HepG2 (cell line): ENCODE measurements around the gene USE1. TPM values are rescaled to one million over a fixed set of nuclear protein-coding genes. Genes with fewer than 3 reads are reported as not detected.
A peak's percentile ranks its signal among the peaks of the same experiment; 100 is the strongest.

Experiments used
- AHR ChIP-seq: IDR thresholded peaks from 2 replicates; pipeline ENCODE4 v1.6.1; 2018; ENCODE audit warnings: missing genetic modification reagents, missing compliant biosample characterization
- DNMT1 ChIP-seq: sonication (generic); formaldehyde crosslinking; IDR thresholded peaks from 2 replicates; pipeline ENCODE4 v1.5.1; 2020; ENCODE audit warnings: mild to moderate bottlenecking, missing genetic modification reagents
- DPF2 ChIP-seq: sonication (generic); formaldehyde crosslinking; IDR thresholded peaks from 2 replicates; pipeline ENCODE4 v1.4.0; 2020; ENCODE audit warnings: mild to moderate bottlenecking, low read depth, missing genetic modification reagents, borderline replicate concordance
- EEA1 ChIP-seq: sonication (generic); formaldehyde crosslinking; IDR thresholded peaks from 2 replicates; pipeline ENCODE4 v1.5.1; 2020; ENCODE audit warnings: mild to moderate bottlenecking, missing genetic modification reagents, borderline replicate concordance
- FOXC1 ChIP-seq: sonication (generic); formaldehyde crosslinking; IDR thresholded peaks from 2 replicates; pipeline ENCODE4 v1.8.0; 2022; ENCODE audit warnings: mild to moderate bottlenecking, missing genetic modification reagents, borderline replicate concordance
- RFX5 ChIP-seq: IDR thresholded peaks from 2 replicates; pipeline ENCODE4 v1.6.1; 2011; ENCODE audit warnings: low read depth, low read length, improper control_type of control experiment
- SMAD1 ChIP-seq: sonication (generic); formaldehyde crosslinking; IDR thresholded peaks from 2 replicates; pipeline ENCODE4 v1.4.0; 2020; ENCODE audit warnings: missing genetic modification reagents, low read depth, mild to moderate bottlenecking, borderline replicate concordance
- TOE1 ChIP-seq: sonication (generic); formaldehyde crosslinking; IDR thresholded peaks from 2 replicates; pipeline ENCODE4 v1.4.0; 2020; ENCODE audit warnings: mild to moderate bottlenecking, missing genetic modification reagents
- ZBTB1 ChIP-seq: sonication (generic); formaldehyde crosslinking; IDR thresholded peaks from 2 replicates; pipeline ENCODE4 v1.4.0; 2020; ENCODE audit warnings: missing genetic modification reagents, borderline replicate concordance
- ZBTB42 ChIP-seq: sonication (generic); formaldehyde crosslinking; IDR thresholded peaks from 2 replicates; pipeline ENCODE4 v1.5.0; 2020; ENCODE audit warnings: mild to moderate bottlenecking, missing genetic modification reagents
- ZBTB49 ChIP-seq: sonication (generic); formaldehyde crosslinking; IDR thresholded peaks from 2 replicates; pipeline ENCODE4 v1.4.0; 2020; ENCODE audit warnings: missing genetic modification reagents, borderline replicate concordance
- ZBTB7B ChIP-seq: sonication (generic); formaldehyde crosslinking; IDR thresholded peaks from 2 replicates; pipeline ENCODE4 v1.4.0; 2020; ENCODE audit warnings: missing genetic modification reagents
- ZFY ChIP-seq: sonication (generic); formaldehyde crosslinking; IDR thresholded peaks from 2 replicates; pipeline ENCODE4 v1.4.0; 2020; ENCODE audit warnings: missing genetic modification reagents
- ZNF281 ChIP-seq: sonication (generic); formaldehyde crosslinking; IDR thresholded peaks from 2 replicates; pipeline ENCODE4 v1.4.0; 2020; ENCODE audit warnings: missing genetic modification reagents, borderline replicate concordance
- ZNF292 ChIP-seq: sonication (generic); formaldehyde crosslinking; IDR thresholded peaks from 2 replicates; pipeline ENCODE4 v1.8.1; 2022; ENCODE audit warnings: mild to moderate bottlenecking, low read depth, missing genetic modification reagents, borderline replicate concordance
- ZNF33A ChIP-seq: sonication (generic); formaldehyde crosslinking; IDR thresholded peaks from 2 replicates; pipeline ENCODE4 v1.5.1; 2020; ENCODE audit warnings: missing genetic modification reagents, mild to moderate bottlenecking, moderate library complexity, borderline replicate concordance
- ZNF557 ChIP-seq: sonication (generic); formaldehyde crosslinking; IDR thresholded peaks from 2 replicates; pipeline ENCODE4 v1.4.0; 2020; ENCODE audit warnings: missing genetic modification reagents
- ZSCAN21 ChIP-seq: sonication (generic); formaldehyde crosslinking; IDR thresholded peaks from 2 replicates; pipeline ENCODE4 v1.8.0; 2022; ENCODE audit warnings: mild to moderate bottlenecking, missing genetic modification reagents, moderate library complexity, borderline replicate concordance
- ZSCAN22 ChIP-seq: sonication (generic); formaldehyde crosslinking; IDR thresholded peaks from 2 replicates; pipeline ENCODE4 v1.4.0; 2020; ENCODE audit warnings: mild to moderate bottlenecking, missing genetic modification reagents
- polyA plus RNA-seq, 8 experiments: library from polyadenylated mRNA; depleted of rRNA in 3 of 8; stranded (reverse) in 7 of 8; unstranded in 1 of 8; fragments of >200 nt; fragmentation: Illumina TruSeq in 4 of 8; extraction: Trizol in 4 of 8; gene quantifications; 2 replicates each; pipeline versions ENCODE4 v1.2.1 to v1.2.3, GENCODE V29; 2011 to 2016; ENCODE audit warnings: low read depth in 4 of 8, missing spikeins in 1 of 8, mixed read lengths in 1 of 8; ENCODE audit not compliant: insufficient read depth in 1 of 8
- total RNA-seq, 5 experiments: library from RNA; depleted of rRNA; stranded (reverse); fragments of >200 nt; fragmentation: Illumina TruSeq; extraction: Trizol; gene quantifications; 2 replicates each; pipeline ENCODE4 v1.2.3, GENCODE V29; 2016; ENCODE audit warnings: low read depth in 1 of 5

The USE1 gene
- total and polyA plus RNA-seq, 2 of the 13 experiments (the other 11 are each of a cell fraction or from before 2014, with no cell fraction given), result 9.9 to 17.6 TPM

- TF ChIP-seq ZNF281 (no peak), ZBTB7B (CRISPR knock-in tag) (peak; percentile 17; the same call in 1 of the 2 replicates), FOXC1 (CRISPR knock-in tag) (no peak), RFX5 (no peak), ZSCAN22 (CRISPR knock-in tag) (no peak), SMAD1 (no peak), DNMT1 (CRISPR knock-in tag) (no peak; the same call in 1 of the 2 replicates), TOE1 (CRISPR knock-in tag) (no peak), ZBTB42 (CRISPR knock-in tag) (no peak), EEA1 (no peak), ZFY (no peak; the same call in 1 of the 2 replicates), ZBTB49 (no peak), AHR (CRISPR knock-in tag) (no peak), ZBTB1 (CRISPR knock-in tag) (no peak), ZNF292 (CRISPR knock-in tag) (no peak), ZNF557 (CRISPR knock-in tag) (no peak), DPF2 (CRISPR knock-in tag) (peak; percentile 20; the same call in 1 of the 2 replicates), ZNF33A (no peak), ZSCAN21 (no peak)
Observed at GRCh38 chr19:17244618-17245534, 29.7 kb downstream of the USE1 start (continued).
